HG03060 (cell line): Measurements from ENCODE around the gene SPDYE2B.
"Not testable (repeated sequence)": the region's sequence is repeated elsewhere in the genome, so short reads cannot be mapped to it uniquely, and the experiment has no call there.

Experiments used
- ATAC-seq: cut with Tn5 transposase; IDR thresholded peaks from one replicate; pipeline ENCODE4 v1.9.1; 2021; ENCODE audit warnings: low read depth, moderate number of reproducible peaks; ENCODE audit not compliant: unreplicated experiment

SPDYE2B gene

GRCh38 chr7:102697642-102698512, 47.8 kb downstream of the SPDYE2B start:
- not testable (repeated sequence) for ATAC-seq

DNA sequence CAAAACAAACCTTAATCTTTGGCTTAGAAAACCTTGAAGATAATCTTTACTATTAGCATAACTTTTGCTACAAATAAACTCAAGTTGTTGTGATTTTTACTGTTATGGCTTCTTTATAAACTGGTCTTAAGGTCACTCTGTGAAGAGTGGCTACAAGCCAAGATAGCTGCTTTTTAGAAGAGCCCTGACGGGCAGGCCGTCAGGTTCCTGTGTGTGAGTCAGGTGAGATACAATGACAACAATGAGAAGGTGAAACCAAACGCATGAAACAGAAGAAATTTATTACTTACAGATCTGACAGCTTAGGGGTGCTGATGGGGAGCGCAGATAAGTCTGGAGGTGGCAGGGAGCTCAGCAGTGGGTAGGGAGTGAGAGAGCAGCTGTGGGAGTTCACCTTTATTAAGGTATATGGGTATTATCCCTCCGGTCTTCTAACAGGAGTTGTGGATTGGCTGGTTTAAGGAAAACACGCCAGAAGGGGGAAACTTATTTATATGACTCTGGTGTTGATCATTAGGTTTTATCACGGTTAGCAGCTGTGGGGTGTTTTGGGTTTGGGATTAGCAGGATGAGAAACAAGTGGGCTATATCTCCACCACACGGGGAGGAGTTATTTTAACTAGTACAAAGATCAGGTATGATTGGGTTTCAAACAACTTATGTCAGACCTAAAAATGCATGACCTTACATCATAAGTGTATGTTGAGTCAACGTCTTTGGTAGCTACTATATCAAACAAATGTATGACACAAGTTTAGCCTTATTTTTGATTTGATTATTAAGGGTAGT, 49.0 kb downstream of the SPDYE2B start:
- ATAC-seq: not testable (repeated sequence)
